Pancreas (tissue), 10 donors: ENCODE measurements around the gene PHETA1. TPM values are rescaled to one million over a fixed set of nuclear protein-coding genes. Genes with fewer than 3 reads are reported as not detected.

Experiments used
- ATAC-seq, 4 donors: fragments of 200-7000 bp; cut with Tn5 transposase; one replicate each; pipeline versions ENCODE4 v1.8.0 to v1.9.1; 2020; ENCODE audit warnings: mild to moderate bottlenecking in 4 of 4, moderate library complexity in 4 of 4
- DNase-seq, 6 donors: peaks; one replicate each; pipeline ENCODE4 v3.0.0-alpha.2; 2020
- FAIRE-seq: peaks from 2 replicates; lab custom pipeline; 2012; peaks lifted over from hg19 to GRCh38; lab: Jason Lieb, UNC
- H3K27ac ChIP-seq, 4 donors: fragments of 200-600 bp; sonication (generic); 1 replicate in 3 of 4; 2 replicates in 1 of 4; pipeline versions ENCODE4 v1.5.0 to v1.8.0; 2020
- H3K27me3 ChIP-seq, 4 donors: fragments of 200-600 bp; one replicate each; pipeline ENCODE4 v1.8.0; 2021
- H3K36me3 ChIP-seq, 3 donors: fragments of 200-600 bp; sonication (generic) in 1 of 3; one replicate each; pipeline versions ENCODE4 v1.5.0 to v1.8.0; 2020 to 2021
- H3K4me1 ChIP-seq, 3 donors: fragments of 200-600 bp; one replicate each; pipeline ENCODE4 v1.8.0; 2021
- H3K4me3 ChIP-seq, 4 donors: fragments of 200-600 bp; sonication (generic) in 2 of 4; one replicate each; pipeline versions ENCODE4 v1.5.0 to v1.8.0; 2020 to 2021
- H3K9me3 ChIP-seq, 4 donors: fragments of 200-600 bp; one replicate each; pipeline ENCODE4 v1.8.0; 2021
- WGBS, 2 donors: extraction: QIAGEN DNeasy Blood & Tissue Kit; methylation state at CpG; one replicate each; pipeline ENCODE4 v1.1.7; 2013; 5-methylcytosine and 5-hydroxymethylcytosine counted together
- intact Hi-C, 3 donors: fragments of 100-400 bp; cut with DNase I; formaldehyde crosslinking; loops; one replicate each; pipeline versions ENCODE4 v1.11.1 to v1.14.2; 2022
- polyA plus RNA-seq, 2 donors: library from polyadenylated mRNA; stranded (reverse); fragments of 200-250 nt; gene quantifications; one replicate each; pipeline ENCODE4 v1.2.3, GENCODE V29; 2013
- total RNA-seq, 6 donors: library from RNA; stranded (reverse); fragmentation: NEBNext Ultra II Directional in 4 of 6; extraction: Animal tissue kit (Norgen Biotek cat#: 25700) in 4 of 6; gene quantifications; one replicate each; pipeline versions ENCODE4 v1.2.1 to v1.2.4, GENCODE V29; 2021 to 2023
- TF ChIP-seq, protein P1 (sequence below), 4 donors: fragments of 200-600 bp; sonication (generic) in 3 of 4; IDR thresholded peaks; one replicate each; pipeline versions ENCODE4 v1.5.0 to v1.8.0; 2021; ENCODE audit warnings: antibody characterized with exemption in 4 of 4
- donor health status: healthy with polysubstance abuse.
- donor health status: DM: no; HTN: no; CAD: no; lungs with moderate emphysema.
- donor health status: DM: no; HTN: no; CAD: no.
- donor health status: control.
- donor health status: control.
- donor health status: Bipolar disorder and iron deficiency.
- donor health status: DM: yes; HTN: yes; CAD: no.
- donor health status: DM: no; HTN: no; CAD: no.
- donor health status: DM: no; HTN: no; CAD: no.
- donor health status: DM: yes; HTN: yes; CAD: no.

PHETA1 gene
- total and polyA plus RNA-seq, 8 donors, result 11.2 to 25.3 (median 18.6) TPM

DNA sequence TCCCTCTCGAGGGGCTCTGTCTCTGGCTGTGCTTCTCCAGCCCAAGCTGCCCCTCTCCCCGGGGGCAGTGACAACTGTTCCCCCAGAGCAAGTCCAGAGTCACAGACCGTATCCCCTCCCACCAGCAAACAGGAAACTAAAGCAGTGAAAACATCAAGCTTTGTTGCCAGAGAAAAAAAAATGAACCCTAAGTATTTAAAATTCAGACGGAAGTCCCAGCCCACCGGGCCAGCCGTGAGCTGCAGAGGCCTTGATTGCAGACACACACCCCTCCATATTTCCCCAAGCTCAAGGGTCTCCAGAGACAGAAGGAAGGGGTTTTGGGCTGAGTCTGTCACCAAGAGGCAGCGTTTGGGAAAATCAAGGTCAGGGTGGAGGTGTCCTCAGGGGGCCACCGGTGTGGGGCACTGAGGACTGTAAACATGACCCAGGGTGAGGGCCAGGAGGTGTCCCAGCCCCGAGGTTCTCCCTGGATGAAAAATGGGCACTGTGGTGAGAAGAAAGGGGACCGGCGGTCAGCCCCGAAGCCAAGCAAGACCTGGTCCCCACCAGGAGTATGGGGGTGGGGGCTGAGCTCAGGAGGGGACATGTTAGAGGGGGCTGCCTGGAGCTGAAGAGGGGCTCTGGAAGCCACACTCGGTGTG, 7.7 kb downstream of the PHETA1 start:
- intact Hi-C loops, result no loop called here
- Histone ChIP-seq H3K27me3 (no peaks in the 10 kb centered on the region), H3K9me3 (no peaks in the 10 kb centered on the region), H3K4me3 (no peak overlapping the region), H3K4me1 (peaks cover 4 to 18% (median 10%) of the 10 kb centered on the region in 3 donors), H3K36me3 (peaks cover 0 to 6% (median 0%) of the 10 kb centered on the region in 3 donors), H3K27ac (peak overlapping the region; percentile 2 to 71 (median 22))
- FAIRE-seq (no peak), ATAC-seq (no peak), DNase-seq (no peak)
- WGBS, 2 donors, result 56 to 58% methylated on average over 13 of the region's 13 CpGs
- TF ChIP-seq, protein P1, sequence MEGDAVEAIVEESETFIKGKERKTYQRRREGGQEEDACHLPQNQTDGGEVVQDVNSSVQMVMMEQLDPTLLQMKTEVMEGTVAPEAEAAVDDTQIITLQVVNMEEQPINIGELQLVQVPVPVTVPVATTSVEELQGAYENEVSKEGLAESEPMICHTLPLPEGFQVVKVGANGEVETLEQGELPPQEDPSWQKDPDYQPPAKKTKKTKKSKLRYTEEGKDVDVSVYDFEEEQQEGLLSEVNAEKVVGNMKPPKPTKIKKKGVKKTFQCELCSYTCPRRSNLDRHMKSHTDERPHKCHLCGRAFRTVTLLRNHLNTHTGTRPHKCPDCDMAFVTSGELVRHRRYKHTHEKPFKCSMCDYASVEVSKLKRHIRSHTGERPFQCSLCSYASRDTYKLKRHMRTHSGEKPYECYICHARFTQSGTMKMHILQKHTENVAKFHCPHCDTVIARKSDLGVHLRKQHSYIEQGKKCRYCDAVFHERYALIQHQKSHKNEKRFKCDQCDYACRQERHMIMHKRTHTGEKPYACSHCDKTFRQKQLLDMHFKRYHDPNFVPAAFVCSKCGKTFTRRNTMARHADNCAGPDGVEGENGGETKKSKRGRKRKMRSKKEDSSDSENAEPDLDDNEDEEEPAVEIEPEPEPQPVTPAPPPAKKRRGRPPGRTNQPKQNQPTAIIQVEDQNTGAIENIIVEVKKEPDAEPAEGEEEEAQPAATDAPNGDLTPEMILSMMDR (IDR thresholded peaks at IDR 0.05), result no peak

DNA sequence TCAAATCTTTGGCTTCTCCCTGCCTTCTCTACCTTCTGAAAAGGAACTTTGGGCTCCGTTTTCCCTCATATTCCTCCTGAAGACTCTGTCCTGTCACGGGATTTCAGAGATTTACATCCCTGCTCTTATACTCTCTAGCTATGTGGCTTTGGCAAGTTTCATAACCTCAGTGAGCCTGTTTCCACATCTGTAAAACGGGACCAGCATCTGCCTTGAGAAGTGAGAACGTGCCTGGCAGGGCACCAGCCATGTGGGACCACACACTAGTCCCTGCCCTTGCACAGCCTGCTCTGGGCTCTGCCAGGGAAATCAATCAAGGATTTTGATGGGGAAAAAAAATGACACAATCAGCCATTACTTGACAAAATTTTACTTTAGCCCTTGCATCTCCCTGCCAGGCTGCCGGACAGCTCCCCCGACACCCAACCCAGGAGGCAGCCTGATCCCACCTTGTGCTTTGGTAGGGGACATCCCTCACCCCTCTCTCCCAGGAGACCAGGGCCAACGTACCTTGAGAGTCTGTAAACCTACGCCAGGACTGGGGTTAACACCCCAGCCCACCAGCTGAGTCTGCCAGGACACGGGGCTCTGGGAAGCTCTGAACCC, 8.5 kb downstream of the PHETA1 start:
- Histone ChIP-seq H3K27me3 (no peaks in the 10 kb centered on the region), H3K36me3 (peaks cover 0 to 6% (median 0%) of the 10 kb centered on the region in 3 donors), H3K4me3 (no peak overlapping the region), H3K27ac (no peak overlapping the region), H3K4me1 (peaks cover 4 to 18% (median 6%) of the 10 kb centered on the region in 3 donors), H3K9me3 (no peaks in the 10 kb centered on the region)
- TF ChIP-seq, protein P1 (IDR thresholded peaks at IDR 0.05), result no peak
- DNase-seq, result no peak
- 58 to 69% methylated on average over 9 of the region's 9 CpGs for WGBS, 2 donors
- intact Hi-C loops, result no loop called here
- no peak for FAIRE-seq
- ATAC-seq, result no peak

DNA sequence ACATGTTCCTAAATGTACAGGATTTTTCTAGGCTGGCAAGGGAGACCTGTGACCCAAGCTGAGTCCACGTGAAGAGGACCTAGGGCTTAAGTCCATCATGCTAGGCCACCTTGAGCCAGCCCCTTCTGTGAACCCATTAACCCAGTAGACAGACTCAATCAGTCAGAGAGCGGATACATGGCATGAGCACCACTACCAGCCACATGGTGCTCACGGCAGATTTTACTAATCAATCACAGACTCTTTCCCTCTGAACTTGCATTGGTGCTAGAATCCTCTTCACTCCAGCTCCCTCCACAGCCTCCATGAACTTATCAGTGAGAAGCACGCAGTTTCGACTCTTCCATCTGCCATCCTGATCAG, 9.0 kb downstream of the PHETA1 start:
- Histone ChIP-seq H3K9me3 (no peaks in the 10 kb centered on the region), H3K36me3 (peaks cover 0 to 6% (median 0%) of the 10 kb centered on the region in 3 donors), H3K4me3 (no peak overlapping the region), H3K27me3 (no peaks in the 10 kb centered on the region), H3K27ac (no peak overlapping the region), H3K4me1 (peaks cover 1 to 18% (median 6%) of the 10 kb centered on the region in 3 donors)
- FAIRE-seq, result no peak
- WGBS, 2 donors, result 32 to 46% methylated on average over 5 of the region's 5 CpGs
- TF ChIP-seq, protein P1 (IDR thresholded peaks at IDR 0.05), result no peak
- no peak for DNase-seq
- intact Hi-C loops, result no loop called here
- no peak for ATAC-seq

DNA sequence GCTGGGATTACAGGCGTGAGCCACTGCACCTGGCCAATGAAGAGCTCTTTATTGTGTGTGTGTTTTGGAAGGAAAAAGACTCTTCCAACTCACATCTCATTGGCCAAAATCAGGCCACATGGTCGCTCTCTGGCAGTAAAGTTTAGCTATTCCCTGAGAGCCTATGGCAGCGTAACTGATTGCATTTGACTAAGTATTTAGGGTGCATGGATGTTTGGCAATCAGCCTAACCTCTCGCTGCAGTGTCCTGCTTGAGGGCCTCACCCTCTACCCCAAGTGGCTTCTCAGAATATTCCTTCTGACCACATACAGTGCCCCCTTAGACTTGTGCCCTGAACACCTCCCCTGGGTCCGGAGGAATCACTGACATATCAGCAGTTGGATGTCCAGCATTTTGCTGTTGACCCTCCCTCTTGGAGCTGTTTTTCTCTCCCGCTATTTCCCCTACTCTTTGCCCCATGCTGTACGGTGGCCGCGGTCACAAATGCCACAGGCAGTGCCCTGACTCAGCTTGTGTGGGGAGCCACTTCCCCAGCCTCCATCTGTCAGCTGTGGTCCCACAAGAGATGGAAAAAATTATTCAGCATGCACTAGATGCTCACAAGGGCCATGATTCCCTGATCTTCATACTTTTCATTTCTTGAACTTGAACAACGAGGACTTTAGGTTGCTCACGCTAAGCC, 9.5 kb downstream of the PHETA1 start:
- ATAC-seq, result no peak

More for the DNA sequence above, 9.5 kb downstream of the PHETA1 start:
- H3K27me3 ChIP-seq, result no peaks in the 10 kb centered on the region
- TF ChIP-seq, protein P1 (IDR thresholded peaks at IDR 0.05), result no peak
- H3K9me3 ChIP-seq, result no peaks in the 10 kb centered on the region
- H3K36me3 ChIP-seq, result peaks cover 0 to 6% (median 0%) of the 10 kb centered on the region in 3 donors
- H3K4me3 ChIP-seq, result no peak overlapping the region
- peaks cover 0 to 15% (median 6%) of the 10 kb centered on the region in 3 donors for H3K4me1 ChIP-seq
- WGBS, 2 donors, result 46 to 52% methylated on average over 11 of the region's 11 CpGs
- DNase-seq (no peak), FAIRE-seq (no peak)
- no peak overlapping the region for H3K27ac ChIP-seq
- intact Hi-C loops, result no loop called here
